Activated naive CD4-positive, alpha-beta T cell treated with anti-CD3 and anti-CD28 coated beads for 36 hours (primary cell): Measurements from ENCODE around the gene AP2A2. TPM values are rescaled to one million over a fixed set of nuclear protein-coding genes. Genes with fewer than 3 reads are reported as not detected.

Experiments
- CTCF ChIA-PET: fragments of 350-600 bp; sonication (Branson Sonifier 250); formaldehyde crosslinking; loops from one replicate; lab custom pipeline; 2021; ENCODE audit warnings: antibody characterized with exemption; lab: Charles Lee
- DNase-seq: peaks from one replicate; pipeline ENCODE4 v3.0.0-alpha.2; 2020
- H3K27ac Mint-ChIP-seq: one replicate; pipeline ENCODE4 v1.8.0; 2021; ENCODE audit warnings: mild to moderate bottlenecking, mixed read lengths
- H3K27me3 Mint-ChIP-seq: one replicate; pipeline ENCODE4 v1.8.0; 2021; ENCODE audit warnings: low read depth, mixed read lengths
- H3K36me3 Mint-ChIP-seq: one replicate; pipeline ENCODE4 v1.8.0; 2021; ENCODE audit warnings: low read depth, mixed read lengths
- H3K4me1 Mint-ChIP-seq: one replicate; pipeline ENCODE4 v1.8.0; 2021; ENCODE audit warnings: low read depth, mixed read lengths
- H3K4me3 Mint-ChIP-seq: one replicate; pipeline ENCODE4 v1.8.0; 2021; ENCODE audit warnings: mild to moderate bottlenecking, moderate library complexity, mixed read lengths
- H3K9me3 Mint-ChIP-seq: one replicate; pipeline ENCODE4 v1.8.0; 2021; ENCODE audit warnings: mixed read lengths
- intact Hi-C: fragments of 100-400 bp; cut with micrococcal nuclease; formaldehyde crosslinking; loops from one replicate; pipeline ENCODE4 v1.15.1; 2023
- total RNA-seq, 2 experiments: library from RNA; stranded (reverse); gene quantifications; one replicate each; pipeline ENCODE4 v1.2.3, GENCODE V29; 2021

AP2A2 gene
- total RNA-seq: 10 to 100 TPM; 34.6 to 36.6 TPM

- H3K4me1 Mint-ChIP-seq: peaks cover 30% of the 10 kb centered on the region
- peak; percentile 87 for DNase-seq
- peak within 1 kb of the TSS; percentile 81 for H3K4me3 Mint-ChIP-seq
- no peaks in the 10 kb centered on the region for H3K9me3 Mint-ChIP-seq
- peaks cover 5% of the 10 kb centered on the region for H3K36me3 Mint-ChIP-seq
- H3K27ac Mint-ChIP-seq: peak within 1 kb of the TSS; percentile 82
- H3K27me3 Mint-ChIP-seq: no peaks in the 10 kb centered on the region
- intact Hi-C loops: loop anchor here (1.0 to 5.0 kb wide), 4 partner anchors 15 to 126 kb away; partner anchors contain the start of genes CHID1, POLR2L and TSPAN4
- CTCF ChIA-PET: interaction anchor here (1.6 to 2.4 kb wide), 3 partner anchors 8 to 16 kb away, joined by 7 to 13 read pairs (median 9); partner anchors contain the start of gene CHID1
Measured at GRCh38 chr11:925496-926301, at the start of gene AP2A2. Gene AP2A2 (plus strand): TSS chr11:925870. CDS start chr11:926022, 152 bp downstream.

GRCh38 chr11:876545-876944 is 49.1 kb upstream of the AP2A2 start:
- Mint-ChIP-seq H3K4me1 (no peaks in the 10 kb centered on the region), H3K4me3 (no peak overlapping the region), H3K9me3 (no peaks in the 10 kb centered on the region), H3K36me3 (peaks cover 18% of the 10 kb centered on the region), H3K27ac (no peak overlapping the region), H3K27me3 (no peaks in the 10 kb centered on the region)
- DNase-seq: no peak
- CTCF ChIA-PET: no interaction called here
- intact Hi-C loops: no loop called here

GRCh38 chr11:877565-877964 is 48.1 kb upstream of the AP2A2 start:
- no peak for DNase-seq
- H3K27me3 Mint-ChIP-seq: no peaks in the 10 kb centered on the region
- intact Hi-C loops: no loop called here

GRCh38 chr11:880447-880846 is 45.2 kb upstream of the AP2A2 start:
- no peak overlapping the region for H3K27ac Mint-ChIP-seq
- no peaks in the 10 kb centered on the region for H3K27me3 Mint-ChIP-seq
- CTCF ChIA-PET: no interaction called here
- no peaks in the 10 kb centered on the region for H3K4me1 Mint-ChIP-seq
- no peak overlapping the region for H3K4me3 Mint-ChIP-seq
- DNase-seq: no peak
- H3K36me3 Mint-ChIP-seq: peaks cover 21% of the 10 kb centered on the region
- H3K9me3 Mint-ChIP-seq: no peaks in the 10 kb centered on the region
- intact Hi-C loops: no loop called here

More at GRCh38 chr11:877565-877964, 48.1 kb upstream of the AP2A2 start:
- Mint-ChIP-seq H3K36me3 (peaks cover 22% of the 10 kb centered on the region), H3K4me1 (no peaks in the 10 kb centered on the region), H3K9me3 (no peaks in the 10 kb centered on the region), H3K27ac (no peak overlapping the region), H3K4me3 (no peak overlapping the region)
- CTCF ChIA-PET: no interaction called here

DNA sequence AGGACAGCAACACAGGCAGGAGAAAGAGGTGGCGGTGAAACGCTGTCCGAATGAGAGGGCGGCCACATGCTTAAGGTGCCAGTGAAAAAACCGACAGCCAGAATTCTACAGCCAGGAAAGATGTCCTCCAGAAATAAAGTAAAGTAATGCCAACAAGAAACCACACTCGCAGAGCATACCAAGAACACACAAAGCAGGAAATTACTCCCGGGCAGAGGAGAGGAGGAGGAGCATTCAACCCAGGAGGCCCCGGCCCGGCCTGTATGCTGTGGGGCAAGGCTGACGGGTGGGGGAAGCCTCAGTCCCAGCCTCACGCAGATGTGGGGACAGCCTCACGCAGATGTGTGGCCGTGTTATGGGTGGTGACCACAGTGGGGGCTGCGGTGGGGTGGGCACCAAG is 43.1 kb upstream of the AP2A2 start:
- intact Hi-C loops: no loop called here
- Mint-ChIP-seq H3K36me3 (peaks cover 21% of the 10 kb centered on the region), H3K27me3 (no peaks in the 10 kb centered on the region), H3K4me1 (no peaks in the 10 kb centered on the region), H3K4me3 (no peak overlapping the region), H3K9me3 (no peaks in the 10 kb centered on the region), H3K27ac (no peak overlapping the region)
- CTCF ChIA-PET: no interaction called here
- DNase-seq: no peak

GRCh38 chr11:883527-883926 is 42.1 kb upstream of the AP2A2 start:
- DNase-seq: no peak
- peaks cover 20% of the 10 kb centered on the region for H3K36me3 Mint-ChIP-seq
- no peaks in the 10 kb centered on the region for H3K9me3 Mint-ChIP-seq
- H3K27me3 Mint-ChIP-seq: no peaks in the 10 kb centered on the region
- CTCF ChIA-PET: no interaction called here
- no peak overlapping the region for H3K4me3 Mint-ChIP-seq
- intact Hi-C loops: no loop called here
- no peaks in the 10 kb centered on the region for H3K4me1 Mint-ChIP-seq
- H3K27ac Mint-ChIP-seq: no peak overlapping the region

- H3K9me3 Mint-ChIP-seq: no peaks in the 10 kb centered on the region
Measured at GRCh38 chr11:884578-885070, 41.0 kb upstream of the AP2A2 start.

GRCh38 chr11:886568-886967 is 39.1 kb upstream of the AP2A2 start:
- intact Hi-C loops: no loop called here
- Mint-ChIP-seq H3K27ac (no peak overlapping the region), H3K36me3 (peaks cover 15% of the 10 kb centered on the region), H3K27me3 (no peaks in the 10 kb centered on the region), H3K4me3 (no peak overlapping the region), H3K4me1 (no peaks in the 10 kb centered on the region), H3K9me3 (no peaks in the 10 kb centered on the region)
- DNase-seq: no peak
- CTCF ChIA-PET: no interaction called here

More at GRCh38 chr11:884578-885070, 41.0 kb upstream of the AP2A2 start:
- no peak overlapping the region for H3K4me3 Mint-ChIP-seq
- no peaks in the 10 kb centered on the region for H3K27me3 Mint-ChIP-seq
- no peaks in the 10 kb centered on the region for H3K4me1 Mint-ChIP-seq
- CTCF ChIA-PET: no interaction called here
- intact Hi-C loops: no loop called here
- no peak overlapping the region for H3K27ac Mint-ChIP-seq
- H3K36me3 Mint-ChIP-seq: peaks cover 18% of the 10 kb centered on the region
- no peak for DNase-seq

DNA sequence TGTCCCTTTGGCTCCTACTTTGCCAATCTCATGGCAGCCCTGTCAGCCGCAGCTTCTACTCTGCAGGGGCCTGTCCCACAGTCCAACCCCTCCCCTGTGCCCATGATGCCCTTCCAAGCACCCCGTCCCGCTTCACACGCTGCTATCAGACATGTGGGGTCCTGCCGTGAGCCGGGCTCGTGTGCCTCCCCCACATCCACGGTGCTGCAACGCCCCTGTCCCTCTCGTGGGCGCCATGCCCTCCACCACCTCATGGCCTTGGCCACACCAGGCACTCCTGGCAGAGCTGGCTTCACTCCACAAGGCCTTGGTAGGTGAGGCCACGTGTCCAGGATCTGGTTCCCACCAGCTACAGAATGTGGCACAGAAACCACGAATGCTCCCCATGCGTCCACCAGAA is 38.1 kb upstream of the AP2A2 start:
- no peaks in the 10 kb centered on the region for H3K27me3 Mint-ChIP-seq
- intact Hi-C loops: no loop called here
- no peaks in the 10 kb centered on the region for H3K9me3 Mint-ChIP-seq
- H3K27ac Mint-ChIP-seq: no peak overlapping the region
- H3K4me1 Mint-ChIP-seq: no peaks in the 10 kb centered on the region
- H3K4me3 Mint-ChIP-seq: no peak overlapping the region
- peaks cover 10% of the 10 kb centered on the region for H3K36me3 Mint-ChIP-seq
- DNase-seq: no peak
- CTCF ChIA-PET: no interaction called here

- Mint-ChIP-seq H3K4me3 (no peak overlapping the region), H3K27me3 (no peaks in the 10 kb centered on the region), H3K4me1 (no peaks in the 10 kb centered on the region), H3K9me3 (no peaks in the 10 kb centered on the region), H3K36me3 (peaks cover 7% of the 10 kb centered on the region), H3K27ac (no peak overlapping the region)
- DNase-seq: no peak
- intact Hi-C loops: no loop called here
- CTCF ChIA-PET: no interaction called here
Measured at GRCh38 chr11:888310-889212, 37.1 kb upstream of the AP2A2 start.

DNA sequence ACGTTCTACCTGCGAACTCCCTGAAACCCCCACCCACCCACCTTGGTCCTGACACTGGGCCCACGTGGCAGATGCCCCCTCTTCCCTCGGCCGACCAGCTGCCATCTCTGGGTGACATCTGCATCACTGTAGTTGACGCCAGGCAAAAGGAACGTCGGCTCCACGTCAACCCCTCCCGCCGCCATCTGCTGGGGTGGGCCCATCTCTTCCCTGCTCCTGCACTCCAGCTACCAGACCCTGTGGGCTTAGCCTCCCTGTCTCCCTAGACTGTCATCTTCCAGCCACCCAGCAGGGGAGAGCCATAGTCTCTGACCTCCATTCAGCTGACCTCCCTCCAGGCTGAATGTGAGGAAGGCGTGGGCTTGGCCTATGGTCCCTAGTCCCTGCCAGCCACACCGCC is 36.4 kb upstream of the AP2A2 start:
- H3K27me3 Mint-ChIP-seq: no peaks in the 10 kb centered on the region
- no peak overlapping the region for H3K4me3 Mint-ChIP-seq
- intact Hi-C loops: no loop called here
- CTCF ChIA-PET: no interaction called here
- no peaks in the 10 kb centered on the region for H3K9me3 Mint-ChIP-seq
- H3K36me3 Mint-ChIP-seq: peaks cover 7% of the 10 kb centered on the region
- H3K4me1 Mint-ChIP-seq: no peaks in the 10 kb centered on the region
- H3K27ac Mint-ChIP-seq: no peak overlapping the region
- DNase-seq: no peak

DNA sequence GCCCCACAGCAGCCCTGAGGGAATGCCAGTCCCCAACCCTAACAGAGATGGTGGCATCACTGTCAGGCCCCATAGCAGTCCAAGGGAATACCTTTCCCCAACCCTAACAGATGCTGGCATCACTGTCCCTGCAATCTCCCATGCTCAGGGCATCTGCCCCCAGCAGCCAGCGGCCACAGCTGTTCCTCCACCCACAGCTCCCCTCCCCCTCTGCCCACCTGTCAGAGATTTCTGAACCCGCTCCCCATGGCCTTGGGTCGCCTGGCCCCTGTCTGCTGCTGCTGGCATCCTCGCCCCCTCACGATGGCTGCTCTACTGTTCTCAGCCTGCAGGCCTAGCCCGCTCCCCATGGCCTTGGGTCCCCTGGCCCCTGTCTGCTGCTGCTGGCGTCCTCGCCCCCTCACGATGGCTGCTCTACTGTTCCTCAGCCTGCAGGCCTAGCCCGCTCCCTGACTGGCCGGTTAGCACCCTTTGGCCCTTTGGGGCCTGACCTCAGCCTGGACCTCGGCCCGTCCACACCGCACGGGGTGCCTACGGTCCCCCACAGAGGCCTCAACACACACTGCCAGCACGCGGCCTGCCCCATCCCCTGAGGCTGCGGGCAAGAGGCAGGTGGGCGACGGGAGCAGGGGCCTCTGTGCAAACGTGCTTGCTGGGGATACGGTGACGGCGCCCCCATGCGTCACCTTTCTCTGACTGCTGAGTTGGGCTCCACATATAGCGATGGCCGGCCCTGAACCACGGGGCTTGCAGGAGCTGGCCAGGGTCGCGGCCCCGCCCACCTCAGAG is 35.8 kb upstream of the AP2A2 start:
- CTCF ChIA-PET: no interaction called here
- H3K27me3 Mint-ChIP-seq: no peaks in the 10 kb centered on the region
- no peak for DNase-seq
- H3K36me3 Mint-ChIP-seq: peaks cover 7% of the 10 kb centered on the region
- intact Hi-C loops: no loop called here
- H3K9me3 Mint-ChIP-seq: no peaks in the 10 kb centered on the region
- no peak overlapping the region for H3K27ac Mint-ChIP-seq
- H3K4me3 Mint-ChIP-seq: no peak overlapping the region
- H3K4me1 Mint-ChIP-seq: no peaks in the 10 kb centered on the region
